ENCODE measurements around the gene HS6ST3.

Gene HS6ST3

DNA sequence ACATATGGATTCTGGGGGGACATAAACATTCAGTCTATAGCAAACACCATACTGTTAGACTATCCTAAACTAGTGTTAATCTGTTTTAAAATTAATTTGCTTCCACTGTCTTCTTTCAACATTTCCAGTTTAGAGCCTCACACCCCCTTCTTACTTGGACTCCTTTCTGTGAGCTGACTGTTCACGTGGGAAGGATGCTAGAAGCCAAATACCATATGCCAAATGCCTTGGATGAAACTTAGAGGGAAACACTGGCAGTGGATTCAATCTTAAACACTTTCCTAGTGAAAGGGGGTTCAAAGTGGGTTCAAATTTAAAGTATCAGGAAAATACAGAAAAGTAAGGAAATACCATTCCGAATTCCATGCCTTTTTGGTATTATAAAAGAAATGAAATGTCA, 113.6 kb downstream of the HS6ST3 start:
- no peak for DNase-seq

DNA sequence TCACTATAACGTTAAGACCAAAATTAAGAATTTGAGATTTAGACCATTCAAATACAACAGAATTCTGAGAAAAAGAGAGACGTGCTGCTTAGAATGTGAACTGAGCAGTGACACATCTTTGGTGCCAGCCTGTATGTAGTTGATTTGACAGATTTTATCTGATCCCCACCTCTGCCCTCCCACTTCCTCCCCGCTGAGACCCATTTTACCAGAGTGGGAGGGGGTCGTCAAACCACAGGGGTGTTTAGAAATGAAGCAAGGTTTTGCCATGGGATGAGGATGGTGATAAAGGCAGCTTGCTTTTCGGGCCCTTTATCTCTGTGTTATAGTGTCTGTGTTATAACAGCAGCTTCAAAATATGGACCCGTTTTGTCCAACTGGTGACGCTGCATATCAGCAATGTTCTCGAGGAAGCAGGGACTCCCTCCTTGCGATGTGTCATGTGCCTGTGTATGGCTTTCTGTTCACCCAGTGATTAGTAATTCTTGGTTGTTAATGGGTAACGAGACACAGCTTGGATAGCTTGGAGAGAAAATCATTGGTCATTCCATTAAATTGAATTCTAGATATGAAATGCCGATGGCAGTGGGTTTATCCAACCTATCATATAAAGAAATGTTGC, 125.0 kb downstream of the HS6ST3 start:
- no peak for DNase-seq

DNA sequence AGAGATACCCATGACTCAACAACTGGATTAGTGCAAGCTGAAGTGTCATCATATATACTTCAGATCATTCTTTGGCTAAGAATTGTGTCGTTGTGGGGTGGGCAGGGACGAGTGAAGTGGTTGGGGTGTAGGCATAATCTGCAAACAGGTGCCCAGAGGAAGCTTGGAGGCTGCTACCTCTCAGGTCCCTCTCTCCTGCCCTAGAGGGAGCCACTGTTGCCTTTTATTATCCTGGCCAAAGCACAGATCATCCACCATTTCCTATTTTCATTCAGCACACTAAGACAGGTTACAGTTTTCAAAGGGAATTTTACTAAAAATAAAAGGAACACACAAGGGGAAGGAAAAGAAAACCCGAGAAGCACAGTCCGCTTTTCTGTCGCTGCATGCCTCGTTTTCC, 126.6 kb downstream of the HS6ST3 start:
- DNase-seq, result no peak

DNA sequence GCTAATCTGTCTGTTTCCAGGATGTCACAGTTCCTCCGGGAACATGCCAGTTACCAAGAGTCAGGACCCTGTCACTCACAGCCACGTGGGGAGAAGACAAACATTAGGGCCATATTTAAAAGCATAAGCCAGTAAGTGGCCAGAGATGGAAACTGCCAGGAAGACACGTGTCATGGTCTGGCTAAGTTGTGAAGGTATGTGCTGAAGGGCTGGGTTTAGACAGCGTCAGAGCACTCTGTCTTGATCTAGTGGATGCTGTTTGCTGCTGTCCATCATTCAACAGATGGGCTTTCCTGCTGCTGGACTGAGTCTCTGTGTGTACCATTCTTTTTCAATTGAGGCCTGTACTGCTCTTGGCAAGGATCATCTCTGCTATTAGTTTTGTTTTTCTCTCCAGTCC, 128.6 kb downstream of the HS6ST3 start:
- no peak for DNase-seq

DNA sequence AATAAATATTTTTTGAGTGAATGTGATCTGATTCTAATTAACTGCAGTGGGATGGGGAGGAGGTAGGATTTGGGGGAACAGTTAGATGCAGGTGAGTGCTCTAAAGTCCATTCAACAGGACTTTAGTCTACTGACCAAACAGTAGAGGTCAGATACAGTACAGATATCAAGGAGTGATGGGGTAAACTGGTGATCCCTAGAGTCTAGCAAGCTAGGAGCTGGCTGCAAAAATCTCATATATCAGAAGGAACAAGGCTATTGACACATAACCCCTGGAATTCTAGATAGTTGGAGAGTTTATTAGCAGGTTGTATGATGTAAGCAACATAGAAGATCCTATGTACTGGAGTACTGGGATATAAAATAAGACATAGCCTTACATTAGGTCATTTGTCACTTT, 131.6 kb downstream of the HS6ST3 start:
- no peak for DNase-seq

DNA sequence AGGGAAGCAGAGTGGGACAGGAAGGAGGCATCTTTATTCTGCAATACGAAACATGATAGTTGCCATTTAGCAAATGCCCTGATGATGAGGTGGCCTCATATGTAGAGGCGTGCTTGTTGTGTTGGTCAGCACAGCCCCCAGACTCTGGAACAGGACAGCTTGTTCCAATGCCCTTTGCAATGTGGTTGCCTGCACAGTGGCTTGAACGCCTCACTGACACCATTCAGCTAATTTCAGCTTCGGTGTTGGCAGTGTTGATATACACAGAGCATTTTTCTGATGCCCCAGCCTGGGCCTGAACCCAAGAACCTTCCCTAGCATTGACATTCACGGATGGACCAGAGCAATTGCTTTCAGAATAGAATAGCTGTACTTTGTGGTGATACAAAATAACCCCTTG, 133.3 kb downstream of the HS6ST3 start:
- DNase-seq, result no peak

DNA sequence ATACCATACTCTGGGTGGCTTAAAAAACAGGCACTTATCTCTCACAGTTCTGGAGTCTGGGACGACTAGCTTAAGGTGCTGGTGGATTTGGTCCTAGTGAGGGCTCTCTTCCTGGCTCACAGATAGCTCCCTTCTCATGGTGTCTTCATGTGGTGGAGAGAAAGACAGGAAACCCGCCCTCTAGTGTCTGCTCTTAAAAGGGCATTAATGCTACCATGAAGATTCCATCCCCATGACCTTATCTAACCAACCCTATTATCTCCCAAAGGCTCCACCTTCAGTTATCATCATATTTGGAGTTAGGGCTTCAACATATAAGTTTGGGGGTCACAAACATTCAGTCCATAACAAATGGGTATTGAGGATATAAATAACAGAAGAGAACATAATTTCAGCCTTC, 139.4 kb downstream of the HS6ST3 start:
- peak; percentile 42 to 49 for DNase-seq

DNA sequence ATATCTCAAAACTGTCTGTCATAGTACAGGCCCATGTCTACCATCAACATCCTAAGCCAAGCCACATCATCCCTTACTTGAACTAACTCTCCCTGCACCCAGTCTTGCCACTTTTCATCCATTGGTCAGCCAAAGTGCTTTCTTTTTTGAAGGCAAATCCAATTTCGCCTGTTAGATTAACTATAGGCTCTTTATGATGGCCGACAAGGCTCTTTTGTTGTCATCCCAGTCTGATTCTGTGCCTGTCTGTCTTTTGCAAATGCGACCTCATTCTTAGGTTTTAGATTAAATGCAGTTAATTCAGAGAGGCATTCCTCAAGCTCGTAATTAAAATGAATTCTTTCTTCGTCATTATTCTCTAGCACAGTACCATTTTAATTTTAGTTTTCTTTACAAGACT, 148.3 kb downstream of the HS6ST3 start:
- DNase-seq, result no peak

DNA sequence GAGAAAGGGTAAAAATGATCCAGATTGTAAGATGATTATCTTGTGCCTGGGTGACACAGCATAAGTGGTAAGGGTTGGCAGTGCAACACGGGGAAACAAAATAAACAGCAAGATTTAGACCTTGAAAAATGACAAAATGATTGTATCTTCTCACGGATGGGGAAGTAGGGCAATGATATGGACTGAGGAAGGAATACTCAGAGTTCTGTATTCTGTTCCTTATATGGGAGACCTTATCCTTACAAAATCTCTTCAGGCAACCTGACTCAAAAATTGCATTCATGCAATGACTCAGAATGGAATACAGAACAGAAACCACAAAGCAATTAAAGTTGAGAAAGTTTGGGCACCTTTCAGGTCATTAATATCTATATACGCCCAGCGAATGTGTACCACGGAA, 149.0 kb downstream of the HS6ST3 start:
- no peak for DNase-seq

DNA sequence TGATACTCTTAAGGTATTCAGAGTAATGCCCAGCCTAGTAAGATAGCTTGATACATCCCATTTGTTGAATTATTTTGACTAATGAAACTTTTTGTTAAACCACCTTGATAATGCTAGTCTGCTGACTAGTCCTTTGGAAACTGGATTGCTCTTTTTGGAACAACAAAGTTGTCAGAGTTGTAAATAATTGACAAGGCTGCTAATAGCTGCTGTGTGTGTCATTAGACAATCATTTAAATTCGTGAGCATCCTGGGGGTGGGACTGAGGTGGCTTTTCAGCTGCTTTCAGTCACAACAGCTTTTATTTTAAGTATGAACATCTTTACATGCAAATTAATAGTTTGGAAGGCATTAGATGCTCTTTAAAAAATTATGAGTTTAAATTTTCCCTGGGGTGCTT, 153.5 kb downstream of the HS6ST3 start:
- no peak for DNase-seq

DNA sequence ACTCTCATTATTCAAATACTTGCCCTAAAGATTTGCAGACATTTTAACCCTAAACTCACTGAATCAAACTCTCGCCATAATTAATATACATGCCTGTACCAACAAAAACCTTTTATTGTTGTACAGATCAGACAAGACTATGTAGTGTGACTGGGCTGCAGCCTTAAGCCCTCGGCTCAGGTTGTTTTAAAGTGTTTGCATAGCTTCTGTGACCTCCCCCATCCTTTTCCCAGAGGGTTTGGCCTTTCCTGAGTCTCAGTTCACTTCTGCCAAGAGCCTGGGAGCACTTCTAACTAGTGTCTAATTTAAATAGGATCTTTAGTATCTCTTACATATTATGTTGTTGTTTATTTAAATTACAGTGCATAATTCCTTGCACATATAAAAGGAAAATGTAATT, 158.2 kb downstream of the HS6ST3 start:
- DNase-seq, result no peak

DNA sequence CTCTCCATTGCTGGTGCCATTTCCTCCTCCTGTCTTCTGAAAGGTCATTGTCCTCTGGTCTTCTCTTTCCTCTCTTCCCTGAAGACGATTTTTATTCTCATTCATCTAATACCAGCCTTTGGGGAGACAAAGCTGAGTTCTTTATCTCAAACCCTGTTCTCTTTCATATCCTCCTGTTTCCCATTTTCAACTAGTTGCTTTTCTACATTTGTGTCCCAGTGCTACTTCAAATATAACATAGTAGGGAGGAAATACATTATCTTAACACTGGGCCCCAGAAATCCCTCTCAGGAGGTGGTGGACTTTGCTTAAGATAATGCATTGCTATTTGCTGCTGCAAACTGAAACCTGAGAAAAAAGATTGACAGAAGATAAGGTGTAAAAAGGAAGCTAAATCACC, 159.1 kb downstream of the HS6ST3 start:
- no peak for DNase-seq

DNA sequence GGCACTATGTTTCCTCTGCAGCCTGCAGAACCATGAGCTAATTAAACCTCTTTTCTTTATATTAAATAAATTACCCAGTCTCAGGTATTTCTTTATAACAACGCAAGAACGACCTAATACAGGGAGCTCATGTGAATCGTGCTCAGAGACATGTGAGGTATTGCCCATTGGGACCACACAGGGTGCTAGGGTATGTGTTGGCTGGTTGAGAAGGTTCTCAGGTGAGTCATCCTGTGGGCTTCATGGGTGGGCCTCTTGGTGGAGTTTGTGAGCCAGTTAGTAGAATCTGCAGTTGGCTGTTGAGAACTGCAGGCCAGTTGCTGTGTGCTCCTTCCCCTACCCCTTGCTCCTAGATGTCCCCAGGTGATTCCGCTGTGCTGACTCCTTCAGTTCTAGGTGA, 163.0 kb downstream of the HS6ST3 start:
- DNase-seq, result no peak

DNA sequence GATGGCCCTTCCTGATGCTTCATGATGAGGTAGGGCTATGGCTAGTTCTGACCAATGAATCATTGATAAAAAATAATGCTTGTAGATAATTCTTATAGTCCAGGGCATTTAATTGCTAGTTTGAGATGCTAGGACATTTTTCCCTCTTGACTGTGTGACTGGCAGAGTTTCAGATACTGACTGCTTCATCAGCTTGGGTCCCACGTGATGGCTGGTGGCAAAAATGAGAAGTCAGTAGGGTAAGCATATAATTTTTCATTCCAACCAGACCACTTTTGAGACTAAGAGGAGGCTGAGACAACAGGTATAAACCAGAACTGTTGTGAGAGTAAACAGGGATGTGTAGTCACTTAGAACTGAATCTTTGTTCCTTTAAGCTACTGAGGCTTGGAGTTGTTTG, 183.3 kb downstream of the HS6ST3 start:
- DNase-seq, result no peak

DNA sequence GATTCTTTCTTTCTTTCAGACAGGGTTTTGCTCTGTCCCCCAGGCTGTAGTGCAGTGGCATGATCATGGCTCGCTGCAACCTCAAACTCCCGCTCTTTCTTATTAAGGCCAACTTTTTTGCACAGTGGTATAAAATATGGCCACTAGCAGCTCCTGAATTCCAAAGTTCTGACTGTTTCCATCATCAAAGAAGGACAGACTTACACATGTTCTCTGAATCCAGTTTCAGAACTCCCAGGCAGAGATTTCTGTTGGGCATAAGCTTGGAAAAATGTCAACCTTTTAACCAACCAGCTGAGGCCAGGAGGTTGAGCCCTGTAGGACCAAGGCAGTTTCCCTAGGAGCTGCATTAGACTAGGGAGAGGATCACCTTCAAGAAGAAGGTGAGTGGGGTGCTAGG, 184.1 kb downstream of the HS6ST3 start:
- no peak for DNase-seq

DNA sequence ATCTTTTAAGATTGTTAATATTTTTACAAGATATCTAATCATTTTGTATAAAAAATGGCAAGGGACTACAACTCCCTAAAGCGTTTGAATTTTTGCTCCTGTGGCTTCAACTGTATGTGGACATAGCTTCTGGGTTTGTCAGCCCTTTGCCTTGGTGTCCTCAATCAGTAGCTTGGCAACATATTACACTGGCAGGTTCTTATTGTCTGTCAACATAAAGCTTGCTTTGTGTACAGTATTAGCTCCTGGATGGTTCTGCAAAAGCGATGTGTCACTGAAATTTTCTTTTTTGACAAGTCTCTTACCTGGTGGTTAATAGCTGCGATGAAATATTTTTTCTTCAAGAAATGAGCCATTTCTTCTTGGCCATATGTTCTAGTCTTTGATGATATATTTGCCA, 190.0 kb downstream of the HS6ST3 start:
- DNase-seq, result no peak

DNA sequence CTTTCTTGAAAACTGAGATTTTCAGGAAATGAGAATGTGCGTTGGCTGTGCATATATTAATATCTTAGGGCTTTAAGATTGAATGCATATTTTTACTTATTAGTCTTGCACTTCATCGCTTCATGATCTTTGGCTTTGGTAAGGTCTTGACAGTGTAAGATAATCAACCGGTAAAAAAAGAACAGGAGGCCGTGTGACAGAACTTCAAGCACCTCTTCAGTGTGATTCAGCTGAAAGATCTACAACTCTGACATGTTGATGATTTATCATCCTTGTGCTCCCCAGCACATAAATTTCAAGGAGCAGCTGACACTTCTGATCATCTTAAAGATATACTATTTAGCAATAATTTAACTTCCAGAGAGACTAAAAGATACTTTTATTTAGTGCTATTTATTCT, 195.1 kb downstream of the HS6ST3 start:
- DNase-seq, result no peak

DNA sequence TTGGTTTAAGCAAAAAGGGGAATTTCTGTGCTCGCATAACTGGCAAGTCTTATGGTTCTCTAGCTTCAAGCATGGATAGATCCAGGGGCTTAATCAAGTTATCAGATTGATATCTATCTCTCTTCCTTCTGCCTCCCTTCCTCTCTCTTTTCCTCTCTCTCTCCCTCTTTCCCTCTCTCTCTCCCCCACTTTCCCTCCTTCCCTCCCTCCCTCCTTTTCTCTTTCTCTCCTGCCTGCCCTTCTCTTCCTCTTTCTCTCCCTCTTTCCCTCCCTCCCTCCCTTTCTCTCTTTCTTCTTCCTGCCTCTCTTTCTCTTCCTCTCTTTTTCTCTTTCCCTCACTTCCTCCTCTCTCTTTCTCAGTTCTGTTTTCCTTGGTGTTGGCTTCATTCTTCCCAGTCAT, 195.8 kb downstream of the HS6ST3 start:
- no peak for DNase-seq

DNA sequence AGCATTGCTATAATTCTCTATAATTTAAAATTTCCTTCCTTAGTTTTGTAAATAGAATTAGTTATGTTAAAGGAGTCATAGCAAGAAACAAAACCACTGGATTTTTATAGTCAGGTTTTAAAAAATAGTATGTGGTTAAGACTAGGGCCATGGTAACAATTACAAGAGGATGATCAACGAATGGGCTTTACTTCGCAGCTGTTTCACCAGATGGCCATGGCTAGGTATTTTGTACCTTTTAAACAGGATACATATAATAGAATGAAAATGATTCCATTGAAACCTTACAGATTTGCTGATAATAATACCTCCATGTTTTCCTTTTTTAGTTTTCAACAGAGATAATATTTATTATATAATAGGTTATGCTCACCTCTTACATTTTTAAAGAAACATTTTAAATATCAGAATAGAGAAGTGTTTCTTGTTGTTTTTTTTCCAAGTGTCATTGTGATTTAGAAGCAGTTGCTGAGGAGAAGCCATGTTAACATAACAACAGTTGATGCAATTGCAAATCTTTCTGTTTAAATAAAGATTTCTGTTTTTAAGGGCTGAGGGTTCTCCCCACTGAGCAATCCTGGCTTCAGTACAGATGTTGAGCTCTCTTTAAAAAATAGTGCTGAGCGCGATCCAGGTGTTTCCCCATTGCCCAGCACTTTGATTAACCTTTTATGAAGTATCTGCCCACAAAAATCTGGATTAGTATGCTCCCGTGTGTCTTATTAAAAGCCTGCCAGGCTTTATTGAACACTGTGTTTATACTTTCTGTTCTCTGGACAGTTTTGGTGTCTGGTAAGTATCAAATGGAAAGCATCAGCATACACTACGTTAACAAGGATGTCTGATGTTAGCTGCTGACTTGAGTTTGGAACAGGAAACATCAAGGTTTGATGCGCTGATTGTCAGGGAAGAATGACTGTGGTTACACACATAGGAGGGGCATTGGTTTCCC, 205.3 kb downstream of the HS6ST3 start:
- no peak for DNase-seq

DNA sequence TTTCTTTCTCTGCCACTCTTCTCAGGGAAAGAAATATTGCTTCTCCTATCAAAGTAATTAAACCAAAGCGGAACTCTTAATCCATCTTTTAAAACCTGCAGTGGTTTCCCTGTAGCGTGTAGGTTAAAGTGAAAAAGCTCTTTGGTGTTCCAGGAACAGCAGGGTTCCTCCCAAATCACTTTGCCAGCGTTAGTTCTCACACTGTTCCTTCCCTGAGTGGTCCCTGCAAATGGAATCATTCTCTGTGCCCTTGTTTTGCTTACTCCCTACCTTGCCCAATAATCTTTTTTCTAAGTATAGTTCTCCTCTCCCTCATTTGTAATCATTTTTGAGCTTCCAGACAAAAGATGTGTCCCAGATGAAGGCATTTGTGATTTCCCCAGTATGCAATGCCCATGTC, 207.5 kb downstream of the HS6ST3 start:
- no peak for DNase-seq

DNA sequence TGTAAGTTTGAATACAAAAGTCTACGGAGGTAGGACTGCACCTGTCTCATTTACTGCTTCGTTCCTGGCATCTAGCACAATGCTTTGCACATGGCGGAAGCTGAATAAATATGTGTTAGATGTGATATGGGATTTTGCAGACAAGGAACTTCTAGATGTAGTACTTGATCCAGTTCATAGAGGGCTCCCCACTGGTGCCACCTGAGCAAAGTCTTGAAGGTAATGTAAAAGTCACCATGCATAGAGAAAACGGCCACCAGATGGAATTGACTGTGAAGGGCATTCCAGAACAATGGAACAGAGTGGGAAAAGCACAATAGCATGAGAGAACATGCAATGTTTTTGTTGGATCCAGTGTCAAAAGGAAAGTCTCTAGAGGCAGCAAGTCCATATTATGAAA, 209.3 kb downstream of the HS6ST3 start:
- DNase-seq, result no peak

DNA sequence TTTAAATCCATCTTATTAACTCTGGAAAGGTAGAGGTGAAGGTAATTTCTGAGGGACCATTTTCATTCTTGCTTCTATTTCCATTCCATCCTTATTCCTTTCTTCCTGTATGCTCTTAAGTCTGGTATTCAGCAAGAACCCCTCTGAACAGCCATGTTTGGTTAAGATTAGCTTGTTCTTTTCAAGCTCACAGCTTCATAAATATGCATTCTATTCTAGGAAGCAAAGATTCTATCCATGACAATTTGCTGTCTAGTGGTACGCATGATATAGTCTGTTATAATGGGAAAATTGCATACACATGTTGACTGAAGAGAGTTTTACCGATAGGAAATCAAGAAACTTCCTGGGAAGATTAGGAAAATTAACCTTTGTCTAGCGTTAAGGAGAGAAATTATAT, 218.7 kb downstream of the HS6ST3 start:
- no peak for DNase-seq

DNA sequence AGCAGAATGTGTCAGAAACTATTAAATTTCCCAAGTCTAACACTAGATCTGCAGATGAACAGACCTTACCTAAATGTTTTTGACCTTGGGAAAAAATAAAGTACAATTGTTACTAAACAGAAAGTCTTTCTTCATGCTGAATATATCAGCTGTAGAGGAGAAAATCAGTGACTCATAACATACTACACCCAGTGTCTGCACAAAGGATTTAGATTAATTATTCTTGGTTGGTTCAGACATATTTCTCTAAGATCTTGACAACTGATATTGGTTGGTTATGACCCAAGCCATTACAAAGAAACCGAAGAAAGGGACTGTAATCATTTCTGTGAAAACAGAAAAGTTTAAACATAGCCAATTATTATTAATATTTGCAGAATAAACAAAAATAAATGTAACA, 225.1 kb downstream of the HS6ST3 start:
- no peak for DNase-seq

DNA sequence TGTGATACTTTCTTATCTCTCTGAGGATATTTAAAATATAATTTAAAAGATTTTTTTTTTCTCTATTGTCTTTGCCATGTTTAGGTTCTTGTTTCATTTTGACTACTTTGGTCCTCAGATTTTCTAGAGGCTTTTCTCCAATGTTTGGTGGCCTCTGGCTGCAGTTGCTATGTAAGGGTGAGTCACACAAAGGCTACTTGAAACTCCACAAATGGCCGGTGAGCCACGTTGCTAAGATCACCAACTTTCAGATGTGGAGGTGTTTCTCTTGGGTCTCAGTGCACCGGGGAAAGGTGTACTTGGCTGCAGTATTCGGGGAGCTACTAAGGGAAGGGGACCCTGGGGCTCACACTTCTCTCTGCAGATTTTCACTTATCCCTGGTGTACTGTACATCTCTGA, 248.1 kb downstream of the HS6ST3 start:
- DNase-seq, result no peak

DNA sequence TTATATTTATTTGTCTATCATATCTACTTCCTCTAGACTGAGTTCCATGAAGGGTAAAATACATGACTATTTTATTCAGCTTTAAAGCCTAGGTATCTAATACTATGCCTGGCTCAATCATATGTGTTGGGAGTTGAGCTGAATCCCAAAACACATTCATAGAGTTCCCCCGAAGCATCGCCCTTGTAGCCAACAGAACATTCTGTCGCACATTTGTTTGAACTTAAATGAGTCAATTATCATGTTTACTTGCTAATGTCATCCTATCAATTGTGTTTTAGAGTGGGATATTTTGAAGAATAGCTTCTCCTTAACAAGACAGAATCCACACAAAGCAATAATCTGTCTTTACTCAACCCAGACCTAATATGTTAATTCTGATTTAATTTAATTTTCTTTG, 252.4 kb downstream of the HS6ST3 start:
- no peak for DNase-seq
